Nucleus accumbens (tissue), 56 donors: ENCODE measurements around the gene PDE4D.
A peak's percentile ranks its signal among the peaks of the same experiment; 100 is the strongest.
"Not testable (repeated sequence)": the region's sequence is repeated elsewhere in the genome, so short reads cannot be mapped to it uniquely, and the experiment has no call there.

Source experiments
- DNase-seq, 56 donors: peaks; one replicate each; lab custom pipeline; 2025; lab: John Stamatoyannopoulos, UW

Gene PDE4D

GRCh38 chr5:59079622-59080620, 813.6 kb downstream of the PDE4D start:
- no peak for DNase-seq

- no peak for DNase-seq
Measured at GRCh38 chr5:59071755-59072549, 821.6 kb downstream of the PDE4D start.

- DNase-seq: peak in 2 of 56 donors; percentile 3 to 4
Measured at GRCh38 chr5:59069438-59070079, 824.0 kb downstream of the PDE4D start.

GRCh38 chr5:59067956-59068656, 825.4 kb downstream of the PDE4D start:
- no peak for DNase-seq

- no peak for DNase-seq
Measured at GRCh38 chr5:59066367-59067163, 827.0 kb downstream of the PDE4D start.

GRCh38 chr5:59065554-59065953, 828.0 kb downstream of the PDE4D start:
- no peak for DNase-seq

- no peak for DNase-seq
Measured at GRCh38 chr5:59064293-59064692, 829.2 kb downstream of the PDE4D start.

GRCh38 chr5:59062986-59063683, 830.4 kb downstream of the PDE4D start:
- no peak for DNase-seq

- no peak for DNase-seq
Measured at GRCh38 chr5:59061377-59061776, 832.1 kb downstream of the PDE4D start.

- DNase-seq: no peak
Measured at GRCh38 chr5:59058969-59059687, 834.4 kb downstream of the PDE4D start.

- no peak for DNase-seq
Measured at GRCh38 chr5:59058237-59058636, 835.3 kb downstream of the PDE4D start.

- DNase-seq: not testable (repeated sequence)
Measured at GRCh38 chr5:59056599-59056998, 836.9 kb downstream of the PDE4D start.

- no peak for DNase-seq
Measured at GRCh38 chr5:59055745-59056448, 837.6 kb downstream of the PDE4D start.

GRCh38 chr5:59054963-59055528, 838.5 kb downstream of the PDE4D start:
- no peak for DNase-seq

- DNase-seq: no peak
Measured at GRCh38 chr5:59051951-59052350, 841.6 kb downstream of the PDE4D start.

GRCh38 chr5:59049095-59049494, 844.4 kb downstream of the PDE4D start:
- no peak for DNase-seq
